C1 segment of cervical spinal cord (tissue), 14 donors: ENCODE results near the gene JAK1.
"Not testable (repeated sequence)": the region's sequence is repeated elsewhere in the genome, so short reads cannot be mapped to it uniquely, and the experiment has no call there.

ENCODE experiments used
- DNase-seq, 14 donors: peaks; one replicate each; lab custom pipeline; 2025; lab: John Stamatoyannopoulos, UW

Gene JAK1

DNA sequence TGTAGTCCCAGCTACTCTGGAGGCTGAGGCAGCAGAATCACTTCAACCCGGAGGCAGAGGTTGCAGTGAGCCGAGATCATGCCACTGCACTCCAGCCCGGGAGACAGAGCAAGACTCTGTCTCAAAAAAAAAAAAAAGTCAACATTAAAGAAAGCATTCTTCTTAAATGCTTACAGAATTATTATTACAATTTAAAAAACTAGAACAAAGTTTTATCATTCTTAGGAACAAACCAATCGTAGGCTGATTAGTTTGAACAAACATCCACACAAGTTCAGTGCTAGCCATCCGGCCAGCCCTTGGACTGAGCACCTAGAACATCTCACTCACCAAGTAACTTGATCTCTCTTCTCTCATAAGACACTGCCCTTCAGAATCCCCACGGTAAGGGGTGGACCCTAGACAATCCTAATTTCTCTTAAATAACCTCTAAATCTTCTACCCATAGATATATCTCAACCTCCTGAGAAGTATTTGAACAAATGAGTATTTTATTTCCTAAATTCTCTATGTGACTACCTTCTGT lies 16.0 kb downstream of the JAK1 start:
- DNase-seq: no peak

DNA sequence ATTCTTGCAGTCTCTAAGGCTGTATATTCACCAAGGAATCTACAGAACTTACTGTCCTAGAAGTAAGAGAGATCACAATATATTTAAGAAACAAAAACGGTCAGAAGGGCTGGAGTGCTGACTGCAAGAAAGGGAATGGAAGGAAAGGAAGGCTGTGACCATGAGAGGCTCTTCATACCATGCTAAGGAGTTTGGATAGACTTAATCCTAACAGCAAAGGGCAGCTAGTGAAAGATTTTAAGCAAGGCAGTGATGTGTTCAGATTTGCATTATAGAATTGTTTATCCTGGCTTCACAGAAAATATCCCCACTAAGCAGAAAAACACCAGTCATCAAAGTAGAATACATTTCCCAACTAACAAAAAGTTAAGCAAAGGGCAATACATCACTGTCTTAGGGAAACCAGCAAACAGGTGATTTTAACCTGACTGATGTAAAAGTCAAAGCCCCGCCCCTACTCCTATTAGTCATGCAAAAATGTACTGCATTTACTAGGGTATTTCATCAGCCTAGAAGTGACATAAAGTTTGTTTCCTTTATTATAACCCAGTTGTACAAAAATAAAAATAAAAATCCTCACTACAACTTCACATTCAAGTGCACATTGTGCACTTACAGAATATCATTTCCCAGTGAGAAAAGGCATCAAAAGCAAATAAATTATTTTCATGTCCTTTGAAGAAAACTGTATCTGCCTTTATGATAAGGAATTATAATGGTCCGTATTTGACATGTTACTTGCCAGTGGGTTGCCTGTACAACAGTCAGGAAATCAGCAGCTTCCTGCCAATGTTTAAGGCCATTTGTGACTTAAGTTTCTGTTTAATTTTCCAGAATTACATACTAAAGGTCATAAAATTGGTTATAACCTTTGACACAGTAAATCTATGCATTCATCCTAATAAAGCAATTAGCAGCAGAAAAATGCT lies 17.2 kb downstream of the JAK1 start:
- no peak for DNase-seq

DNA sequence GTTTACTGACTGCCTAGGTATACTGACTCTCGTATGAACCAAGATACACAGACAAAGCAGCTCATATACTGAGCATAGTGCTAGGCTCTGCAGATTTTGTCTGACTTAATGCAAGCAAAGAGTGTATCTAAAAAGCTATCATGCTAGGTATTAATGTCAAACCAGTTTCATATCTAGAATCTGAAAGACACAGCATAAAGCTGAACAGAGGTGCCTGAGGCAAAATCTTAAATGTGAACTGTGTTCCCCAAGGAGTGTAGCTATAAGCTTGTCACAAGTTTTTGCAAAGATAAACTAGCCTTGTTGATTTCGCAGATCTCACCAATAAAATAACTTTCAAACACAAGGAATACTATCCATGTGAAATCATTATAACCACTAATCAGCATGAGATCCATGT lies 18.1 kb downstream of the JAK1 start:
- no peak for DNase-seq

DNA sequence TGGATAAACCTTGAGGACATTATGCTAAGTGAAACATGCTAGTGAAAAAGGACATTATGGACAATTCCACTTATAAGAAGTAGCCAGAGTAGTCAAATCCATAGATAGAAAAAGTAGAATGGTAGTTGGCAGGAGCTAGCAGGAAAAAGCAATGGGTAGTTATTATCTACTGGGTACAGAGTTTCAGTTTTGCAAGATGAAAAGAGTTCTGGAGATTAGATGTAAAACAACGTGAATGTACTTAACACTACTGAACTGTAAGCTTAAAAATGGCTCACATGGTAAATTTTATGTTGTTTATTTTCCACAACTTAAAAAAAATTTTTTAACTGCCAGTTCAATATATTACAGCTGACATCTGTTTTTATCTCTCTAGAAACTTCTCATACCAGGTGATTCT lies 19.4 kb downstream of the JAK1 start:
- DNase-seq: no peak

DNA sequence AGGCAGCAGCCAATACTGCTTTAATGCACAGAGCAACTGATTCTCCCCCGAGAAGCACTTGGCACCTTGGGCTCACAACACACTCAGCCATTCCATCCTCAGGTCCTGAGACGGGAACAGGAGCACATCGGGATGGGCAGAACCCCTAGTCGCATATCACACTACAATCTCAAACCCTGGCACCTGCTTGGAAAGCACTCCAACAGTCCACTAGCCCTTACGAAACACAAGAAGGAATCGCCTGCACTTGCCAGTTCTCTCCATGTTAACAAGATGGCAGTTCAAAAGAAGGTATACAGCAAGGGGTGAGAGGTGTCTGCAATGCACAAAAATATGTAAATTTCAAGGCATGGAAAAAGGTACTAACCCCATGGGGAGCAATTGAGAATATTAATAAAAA lies 21.4 kb downstream of the JAK1 start:
- DNase-seq: no peak

DNA sequence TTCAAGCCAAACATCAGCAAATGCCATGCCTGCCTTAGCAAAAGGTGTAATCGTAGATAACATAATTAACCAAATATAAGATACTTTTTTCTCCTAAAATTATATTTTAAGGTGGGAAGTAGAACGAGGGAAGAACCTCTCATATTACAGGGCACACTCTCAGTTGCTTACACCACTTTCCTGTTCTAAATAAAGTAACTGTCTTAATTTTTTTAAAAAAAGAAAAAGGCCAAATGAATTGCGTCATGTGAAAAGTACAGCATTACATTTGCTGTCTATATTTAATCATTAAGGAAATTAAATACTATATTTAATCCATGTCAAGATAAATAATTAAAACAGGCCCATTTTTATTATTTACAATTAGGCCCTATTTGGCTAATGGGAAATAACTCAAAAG lies 23.7 kb downstream of the JAK1 start:
- DNase-seq: no peak

DNA sequence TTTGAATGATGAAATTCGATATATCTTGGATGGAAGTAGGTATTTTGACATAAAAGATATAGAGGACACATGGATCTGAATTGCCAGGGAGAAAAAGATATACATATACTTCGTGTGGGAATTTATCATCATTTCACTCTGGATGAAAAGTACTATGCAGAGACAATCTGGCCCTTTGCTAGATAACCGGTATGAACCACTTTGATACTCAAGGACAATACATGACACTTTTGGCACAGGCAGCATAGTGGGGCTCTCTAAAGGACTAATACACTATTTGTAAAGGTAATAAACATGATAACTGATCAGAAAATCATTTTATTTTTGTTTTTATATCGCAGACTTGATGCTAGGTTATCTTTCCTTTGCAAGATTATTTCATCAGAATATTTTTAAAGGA lies 24.2 kb downstream of the JAK1 start:
- no peak for DNase-seq

DNA sequence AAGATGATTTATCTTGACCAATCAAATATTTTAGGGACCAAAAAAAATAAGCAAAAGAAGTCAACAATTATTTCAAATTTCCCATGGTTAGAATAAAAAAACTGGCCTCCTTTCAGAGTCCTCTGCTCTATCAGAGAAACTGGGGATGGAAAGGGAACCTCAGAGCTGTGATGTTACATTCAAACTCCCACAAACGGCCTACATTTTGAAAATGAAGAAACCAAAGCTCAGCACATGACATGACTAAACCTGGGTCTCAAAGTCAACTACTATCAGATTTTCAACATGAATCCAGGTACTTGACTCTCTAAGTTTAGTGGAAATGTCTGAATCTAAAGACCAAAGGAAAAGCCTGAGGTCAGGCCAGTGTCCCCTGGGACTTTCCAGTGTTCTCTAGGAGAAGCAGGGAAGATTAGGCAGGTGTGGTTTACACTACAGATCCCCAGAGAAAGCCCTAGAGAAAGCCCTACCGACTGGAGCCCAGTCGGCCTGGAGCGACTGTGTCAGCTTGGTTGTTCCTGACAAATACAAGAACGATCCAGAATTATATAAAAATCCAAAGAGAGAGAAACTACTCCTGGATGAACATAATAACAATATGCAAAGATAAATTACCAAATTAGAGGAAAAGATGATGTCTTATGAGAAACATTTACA lies 24.8 kb downstream of the JAK1 start:
- no peak for DNase-seq

DNA sequence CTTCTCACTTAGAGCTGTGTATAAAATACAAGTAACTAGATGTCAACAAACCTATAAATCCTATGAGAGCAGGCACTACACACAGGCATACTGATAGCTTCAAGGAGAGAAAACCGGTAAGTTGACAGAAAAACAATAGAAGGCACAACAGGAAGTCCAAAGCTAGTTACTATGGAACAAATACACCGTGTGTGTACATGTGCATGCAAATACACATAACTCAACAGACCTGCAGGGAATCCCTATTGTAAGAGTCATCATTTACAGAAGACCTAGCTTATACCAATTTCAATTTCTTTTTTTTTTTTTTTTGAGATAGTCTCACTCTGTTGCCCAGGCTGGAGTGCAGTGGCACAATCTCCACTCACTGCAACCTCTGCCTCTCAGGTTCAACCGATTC lies 26.3 kb downstream of the JAK1 start:
- no peak for DNase-seq

DNA sequence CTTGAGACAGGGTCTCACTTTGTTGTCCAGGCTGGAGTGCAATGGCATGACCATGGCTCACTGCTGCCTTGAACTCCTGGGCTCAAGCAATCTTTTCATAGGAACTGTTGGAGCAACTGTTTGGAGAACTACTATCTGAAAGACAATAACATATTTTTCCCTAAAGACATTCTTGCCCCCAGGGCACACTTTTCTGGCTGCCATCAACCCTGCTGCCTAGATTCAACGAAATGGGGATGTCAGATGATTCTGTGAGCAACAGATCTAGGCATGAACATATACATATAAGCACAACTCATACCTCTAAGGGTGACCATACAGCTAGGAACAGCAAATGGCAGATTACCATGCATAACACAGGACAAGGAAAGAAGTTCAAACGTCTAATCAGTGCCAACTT lies 27.4 kb downstream of the JAK1 start:
- DNase-seq: no peak

DNA sequence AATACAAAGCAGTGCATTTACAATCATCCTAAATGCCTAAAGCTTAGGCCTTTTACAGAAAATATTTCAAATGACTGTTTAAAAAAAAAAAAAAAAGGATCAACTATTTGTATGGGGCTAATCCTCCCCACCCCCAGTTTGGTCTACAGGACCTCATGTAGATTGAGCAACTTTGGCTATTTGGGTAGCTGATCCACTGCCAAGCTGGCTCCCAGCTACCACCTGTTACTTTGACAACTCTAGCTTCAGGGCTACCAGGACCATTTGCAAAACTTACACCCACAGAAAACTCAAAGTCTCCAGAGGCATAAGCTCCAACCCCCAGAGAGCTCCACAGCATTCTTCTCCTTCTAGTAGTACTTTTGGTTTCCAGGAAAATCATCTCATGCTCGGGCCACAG lies 29.4 kb downstream of the JAK1 start:
- peak in 1 of 14 donors; percentile 16 for DNase-seq

DNA sequence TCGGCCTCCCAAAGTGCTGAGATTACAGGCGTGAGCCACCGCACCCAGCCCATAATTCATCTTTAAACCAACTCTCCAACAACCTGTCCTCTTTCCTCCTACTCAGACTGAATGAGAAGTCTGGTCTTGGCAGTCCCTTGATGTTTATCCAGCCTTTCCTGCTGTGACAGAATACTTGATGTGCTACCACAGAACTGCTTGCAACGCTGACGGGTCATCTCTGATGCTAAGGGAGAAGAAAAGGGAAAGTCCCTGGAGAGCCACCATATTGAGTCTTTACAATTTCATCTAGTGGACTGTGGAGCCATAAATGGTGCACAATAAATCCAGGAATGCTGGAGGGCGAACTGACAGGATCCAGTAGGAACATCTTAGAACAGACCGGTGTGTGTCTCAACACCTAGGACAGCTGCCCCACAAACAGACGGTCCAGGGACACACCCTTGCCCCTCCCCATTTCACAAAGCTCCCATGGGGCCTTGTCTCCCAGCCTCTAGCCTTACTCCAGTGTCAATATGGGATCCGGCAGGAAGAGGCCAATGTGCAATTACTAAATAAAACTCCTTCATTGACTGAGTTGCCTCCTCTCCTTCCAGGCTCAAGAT lies 30.7 kb downstream of the JAK1 start:
- no peak for DNase-seq

DNA sequence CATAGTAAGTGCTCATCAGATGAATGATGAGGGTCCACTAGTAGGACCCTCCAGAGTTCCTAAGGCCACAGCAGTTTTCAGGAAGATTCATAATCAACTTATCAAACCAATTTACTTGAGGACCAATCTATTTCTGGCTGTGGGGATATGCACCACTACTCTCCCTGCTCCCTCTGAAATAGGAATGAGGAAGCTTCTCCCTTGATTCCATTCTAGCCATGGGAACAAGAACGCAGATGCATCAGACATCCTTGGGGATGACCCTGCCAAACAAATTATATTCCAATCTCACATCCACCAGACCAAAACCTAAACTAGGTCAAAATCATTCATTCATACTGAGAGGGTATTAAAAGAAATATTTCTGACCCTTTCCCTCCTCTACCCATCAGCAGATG lies 31.5 kb downstream of the JAK1 start:
- no peak for DNase-seq

DNA sequence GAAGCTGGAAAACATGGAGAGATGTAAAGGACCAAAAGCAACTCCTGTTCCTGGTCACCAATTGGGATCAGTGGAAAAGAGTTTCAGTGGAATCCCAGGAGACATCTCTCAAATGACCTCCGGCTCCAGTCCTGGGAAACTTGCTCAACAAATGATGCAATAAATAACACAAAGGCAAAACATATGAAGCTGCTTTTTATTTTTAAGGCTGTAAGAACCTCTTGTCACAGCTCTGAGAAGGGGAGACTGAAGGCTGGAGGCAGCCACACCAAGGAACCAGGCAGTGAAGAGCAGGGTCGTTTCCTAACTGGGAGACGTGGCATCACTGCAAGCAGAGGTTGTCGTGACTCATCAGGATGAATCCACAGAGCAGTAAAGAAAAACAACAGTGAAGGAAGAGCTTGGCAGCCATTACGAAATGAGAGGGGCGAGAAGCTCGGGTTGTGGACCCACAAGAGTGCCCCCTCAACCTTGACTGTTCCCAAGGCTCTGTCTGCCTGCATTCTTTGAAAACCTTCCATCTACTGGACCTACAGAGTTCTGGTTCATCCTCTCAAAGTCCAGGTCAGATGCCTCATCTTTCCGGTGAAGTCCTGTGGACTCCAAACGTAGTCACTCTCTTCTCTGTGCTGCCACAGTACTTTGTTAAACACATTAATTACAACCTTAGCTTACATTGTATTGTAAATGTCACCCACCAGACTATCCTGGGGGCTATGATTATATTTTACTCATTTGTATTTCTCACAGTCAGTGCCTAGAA lies 32.1 kb downstream of the JAK1 start:
- no peak for DNase-seq

DNA sequence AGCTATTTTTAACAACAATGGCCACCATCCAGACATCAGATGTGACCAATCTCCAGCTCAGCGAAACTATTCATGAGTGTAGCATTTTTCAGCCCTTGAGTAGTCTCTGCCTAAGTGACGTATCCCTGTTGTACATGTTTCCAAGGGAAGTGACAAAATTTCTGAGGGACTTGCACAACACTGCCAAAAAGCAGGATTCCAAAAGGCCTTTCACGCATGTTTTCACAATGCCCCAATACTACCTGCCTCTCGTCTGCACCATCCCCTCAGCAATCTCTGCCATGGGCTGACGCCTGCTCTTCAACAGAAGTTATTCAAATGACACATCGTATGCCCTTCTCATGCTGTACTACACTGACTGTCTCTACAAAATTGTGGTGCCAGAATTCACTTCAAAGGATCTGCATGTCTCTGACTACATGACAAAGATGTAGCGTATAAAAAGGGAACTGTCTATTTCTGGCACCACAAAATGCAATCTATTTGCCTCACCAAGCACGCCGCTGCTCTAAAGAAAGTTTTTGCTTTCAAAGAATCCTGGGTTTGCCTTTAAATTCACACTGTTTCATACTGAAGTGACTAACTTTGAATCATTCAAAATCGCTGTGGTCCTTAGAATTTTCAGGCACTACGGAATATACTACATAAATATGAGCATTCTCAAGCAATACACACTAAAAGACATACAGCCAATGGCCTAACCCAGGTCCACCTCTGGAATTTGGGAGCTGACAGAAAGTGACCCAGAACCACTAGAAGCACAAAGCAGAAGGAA lies 32.9 kb downstream of the JAK1 start:
- DNase-seq: peak in 10 of 14 donors; percentile 8 to 42 (median 25)

DNA sequence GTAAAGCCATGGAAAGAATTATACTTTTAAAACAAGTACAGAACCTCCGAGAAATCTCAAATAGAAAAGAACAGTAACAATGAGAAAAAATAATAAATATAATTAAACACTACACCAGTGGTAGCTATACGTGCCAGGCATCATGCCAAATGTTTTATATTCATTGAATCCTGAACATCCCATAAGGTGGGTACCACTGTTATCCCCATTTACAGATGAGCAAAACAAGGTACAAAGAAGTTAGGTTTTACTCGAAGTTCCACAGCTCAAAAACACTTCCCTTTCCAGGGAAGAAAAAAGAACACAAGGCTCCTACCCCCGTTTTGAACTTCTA lies 33.4 kb downstream of the JAK1 start:
- no peak for DNase-seq

DNA sequence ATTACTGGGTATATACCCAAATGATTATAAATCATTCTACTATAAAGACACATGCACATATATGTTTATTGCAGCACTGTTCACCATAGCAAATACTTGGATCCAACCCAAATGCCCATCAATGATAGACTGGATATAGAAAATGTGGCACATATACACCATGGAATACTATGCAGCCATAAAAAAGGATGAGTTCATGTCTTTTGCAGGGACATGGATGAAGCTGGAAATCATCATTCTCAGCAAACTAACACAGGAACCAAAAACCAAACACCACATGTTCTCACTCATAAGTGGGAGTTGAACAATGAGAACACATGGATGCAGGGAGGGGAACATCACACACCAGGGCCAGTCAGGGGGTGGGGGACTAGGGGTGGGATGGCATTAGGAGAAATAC lies 35.7 kb downstream of the JAK1 start:
- not testable (repeated sequence) for DNase-seq

DNA sequence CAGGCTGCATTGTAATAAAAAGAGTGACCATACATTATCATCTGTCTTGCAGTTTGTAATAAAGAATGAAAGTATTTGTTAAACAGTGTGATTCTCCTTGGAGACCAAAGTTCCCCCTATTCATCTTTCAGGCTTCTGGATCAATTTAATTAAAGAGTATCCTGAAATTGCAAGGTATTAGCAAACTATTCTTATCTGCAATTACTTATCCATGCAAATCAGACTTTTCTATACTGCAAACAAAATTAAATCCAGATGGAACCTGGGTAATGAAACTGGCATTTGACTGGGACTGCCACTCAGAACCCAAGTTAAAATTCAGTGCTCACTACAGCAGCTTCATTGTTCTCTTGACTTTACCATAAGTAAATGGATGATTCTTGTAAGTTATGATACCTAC lies 37.1 kb downstream of the JAK1 start:
- no peak for DNase-seq

DNA sequence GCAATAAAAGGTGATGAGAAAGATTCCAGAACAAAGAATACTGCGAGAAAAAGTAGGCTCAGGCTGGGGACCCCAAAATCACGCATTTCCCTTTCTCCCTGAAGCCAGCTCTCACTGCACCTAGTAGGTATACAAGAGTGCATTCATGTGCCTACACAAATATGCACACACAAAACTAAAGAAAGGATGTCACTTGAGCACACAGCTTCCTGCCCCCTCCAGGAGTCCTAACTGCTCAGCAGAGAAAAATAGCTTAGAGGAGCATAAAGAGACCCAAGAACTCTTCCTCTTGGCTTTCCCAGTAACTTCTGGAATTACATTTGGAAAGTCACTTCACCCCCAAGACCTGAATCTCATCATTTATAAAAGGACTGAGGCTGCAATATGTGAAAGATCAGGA lies 38.0 kb downstream of the JAK1 start:
- DNase-seq: no peak

DNA sequence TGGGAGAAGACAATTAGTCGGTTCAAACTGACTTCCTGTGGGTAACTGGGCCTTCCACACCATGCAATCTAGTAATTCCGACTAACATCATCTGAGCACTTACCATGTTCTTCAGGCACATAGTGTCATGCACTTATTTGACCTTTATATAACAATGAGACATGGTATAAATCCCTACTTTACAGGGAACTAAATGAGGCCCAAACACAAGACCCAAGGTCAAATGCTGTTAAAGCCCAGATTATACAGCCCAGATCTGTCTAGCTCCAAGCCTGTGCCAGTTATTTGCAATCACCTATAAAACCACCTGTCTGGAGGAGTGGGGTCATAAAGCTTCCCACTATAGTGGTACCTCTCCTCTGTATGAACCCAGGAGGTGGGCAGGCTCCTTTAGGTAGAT lies 40.8 kb downstream of the JAK1 start:
- no peak for DNase-seq

DNA sequence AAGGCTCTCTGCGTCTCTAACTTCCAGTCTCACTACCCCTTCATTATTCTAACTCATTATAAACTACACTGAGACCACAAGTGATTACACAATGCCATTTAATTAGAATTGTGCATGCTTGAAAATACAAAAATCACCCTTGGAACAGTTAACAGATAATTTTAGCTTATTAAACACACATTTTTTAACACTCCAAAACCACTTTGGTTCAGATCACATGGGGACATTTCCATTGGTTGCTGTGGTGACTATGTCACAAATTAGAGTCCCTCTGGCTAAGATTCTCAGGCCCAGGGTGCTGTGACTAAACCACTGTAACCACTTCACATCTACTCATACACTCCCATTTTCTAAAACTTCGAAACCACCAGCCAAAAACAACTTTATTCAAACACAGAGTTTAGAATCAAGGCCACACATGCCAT lies 43.0 kb downstream of the JAK1 start:
- no peak for DNase-seq
